CD4-positive, alpha-beta T cell (primary cell): Measurements from ENCODE around the gene NUMA1. TPM values are rescaled to one million over a fixed set of nuclear protein-coding genes. Genes with fewer than 3 reads are reported as not detected.

Experiments
- ATAC-seq: fragments of 200-7000 bp; cut with Tn5 transposase; one replicate; pipeline ENCODE4 v1.10.0; 2022; ENCODE audit warnings: mild to moderate bottlenecking; ENCODE audit not compliant: poor library complexity
- CTCF ChIA-PET: fragments of 350-600 bp; sonication (Branson Sonifier 250); formaldehyde crosslinking; loops from one replicate; lab custom pipeline; 2021; ENCODE audit warnings: antibody characterized with exemption, inconsistent platforms; lab: Charles Lee
- POLR2A ChIA-PET: fragments of 350-600 bp; sonication (Branson Sonifier 250); formaldehyde crosslinking; loops from one replicate; lab custom pipeline; 2021; ENCODE audit warnings: antibody characterized with exemption, inconsistent platforms; lab: Charles Lee
- DNase-seq, 14 experiments: peaks; one replicate each; pipeline ENCODE4 v3.0.0-alpha.2; 2013 to 2020; ENCODE audit warnings: mixed read lengths in 2 of 14
- H3K27ac ChIP-seq, 2 donors: one replicate each; pipeline versions ENCODE4 v1.5.1 to v1.7.0; 2013; ENCODE audit warnings: low read length in 2 of 2, low read depth in 1 of 2, mild to moderate bottlenecking in 1 of 2
- H3K27me3 ChIP-seq, 2 experiments: 1 replicate in 1 of 2; 2 replicates in 1 of 2; pipeline versions ENCODE4 v1.6.1 to v1.7.0; 2013; ENCODE audit warnings: low read length in 2 of 2, control low read depth in 1 of 2, mild to moderate bottlenecking in 1 of 2, moderate library complexity in 1 of 2; ENCODE audit not compliant: insufficient read depth in 2 of 2, control insufficient read depth in 1 of 2
- H3K36me3 ChIP-seq: one replicate; pipeline ENCODE4 v1.6.1; 2013; ENCODE audit warnings: low read length, control low read depth; ENCODE audit not compliant: insufficient read depth
- H3K4me1 ChIP-seq: one replicate; pipeline ENCODE4 v1.6.1; 2013; ENCODE audit warnings: low read length, control low read depth; ENCODE audit not compliant: insufficient read depth
- H3K4me3 ChIP-seq: one replicate; pipeline ENCODE4 v1.5.1; 2013; ENCODE audit warnings: mild to moderate bottlenecking, low read length, moderate library complexity
- H3K9me3 ChIP-seq, 2 experiments: 1 replicate in 1 of 2; 2 replicates in 1 of 2; pipeline versions ENCODE4 v1.6.1 to v1.7.0; 2013; ENCODE audit warnings: low read length in 2 of 2, mild to moderate bottlenecking in 2 of 2, control low read depth in 1 of 2, moderate library complexity in 1 of 2; ENCODE audit not compliant: control insufficient read depth in 1 of 2, insufficient read depth in 1 of 2
- H3K27ac Mint-ChIP-seq: one replicate; pipeline ENCODE4 v1.8.0; 2020; ENCODE audit warnings: mixed read lengths
- H3K27me3 Mint-ChIP-seq: one replicate; pipeline ENCODE4 v1.8.0; 2021; ENCODE audit warnings: mixed read lengths
- H3K36me3 Mint-ChIP-seq: one replicate; pipeline ENCODE4 v1.8.0; 2021; ENCODE audit warnings: low read depth, mixed read lengths
- H3K4me1 Mint-ChIP-seq: one replicate; pipeline ENCODE4 v1.8.0; 2021; ENCODE audit warnings: low read depth, mixed read lengths
- H3K4me3 Mint-ChIP-seq: one replicate; pipeline ENCODE4 v1.8.0; 2020; ENCODE audit warnings: mild to moderate bottlenecking, mixed read lengths
- H3K9me3 Mint-ChIP-seq: one replicate; pipeline ENCODE4 v1.8.0; 2020; ENCODE audit warnings: mixed read lengths
- CTCF ChIP-seq: fragments of 200-600 bp; IDR thresholded peaks from one replicate; pipeline ENCODE4 v1.8.0; 2022; ENCODE audit warnings: antibody characterized with exemption, mild to moderate bottlenecking
- intact Hi-C, 2 experiments: fragments of 100-400 bp; cut with DNase I in 1 of 2; cut with micrococcal nuclease in 1 of 2; formaldehyde crosslinking; loops; one replicate each; pipeline versions ENCODE4 v1.15.1 to v1.9.0; 2023 to 2025; cut with DNase I, micrococcal nuclease
- total RNA-seq, 174 experiments: library from RNA in 2 of 174; stranded (reverse) in 2 of 174; gene quantifications; one replicate each; pipeline ENCODE4 v1.2.3 and lab custom pipeline; 2021 to 2026

The NUMA1 gene
- total RNA-seq, 2 experiments from 2014 or later: 191 to 197 TPM

GRCh38 chr11:72002841-72003775 is 77.2 kb downstream of the NUMA1 start:
- POLR2A ChIA-PET: no interaction called here
- H3K9me3 ChIP-seq: no peaks in the 10 kb centered on the region
- intact Hi-C loops: no loop called here
- ATAC-seq (no peak), DNase-seq (no peak)
- Mint-ChIP-seq H3K9me3 (no peaks in the 10 kb centered on the region), H3K27me3 (no peaks in the 10 kb centered on the region), H3K4me3 (no peak overlapping the region), H3K36me3 (peaks cover 81% of the 10 kb centered on the region), H3K27ac (peak overlapping the region; percentile 72), H3K4me1 (peaks cover 36% of the 10 kb centered on the region)
- no peak for TF ChIP-seq CTCF
- CTCF ChIA-PET: no interaction called here
- no peak overlapping the region for H3K4me3 ChIP-seq
- no peak overlapping the region for H3K27ac ChIP-seq
- peaks cover 25% of the 10 kb centered on the region for H3K4me1 ChIP-seq
- peaks cover 70% of the 10 kb centered on the region for H3K36me3 ChIP-seq
- no peaks in the 10 kb centered on the region for H3K27me3 ChIP-seq

- no peak for TF ChIP-seq CTCF
- H3K36me3 Mint-ChIP-seq: peaks cover 70% of the 10 kb centered on the region
- H3K4me1 Mint-ChIP-seq: peaks cover 39% of the 10 kb centered on the region
- ATAC-seq (no peak), DNase-seq (no peak)
- Histone ChIP-seq H3K27ac (no peak overlapping the region), H3K36me3 (peaks cover 59% of the 10 kb centered on the region), H3K9me3 (no peaks in the 10 kb centered on the region), H3K4me1 (peaks cover 34% of the 10 kb centered on the region), H3K4me3 (no peak overlapping the region), H3K27me3 (no peaks in the 10 kb centered on the region)
- H3K9me3 Mint-ChIP-seq: no peaks in the 10 kb centered on the region
- H3K27me3 Mint-ChIP-seq: no peaks in the 10 kb centered on the region
- ChIA-PET POLR2A (no interaction called here), CTCF (no interaction called here)
- intact Hi-C loops: no loop called here
- H3K27ac Mint-ChIP-seq: peak overlapping the region; percentile 72
- H3K4me3 Mint-ChIP-seq: peak overlapping the region; percentile 39
Measured at GRCh38 chr11:72001834-72002591, 78.3 kb downstream of the NUMA1 start.

- Histone ChIP-seq H3K4me3 (no peak overlapping the region), H3K4me1 (peaks cover 34% of the 10 kb centered on the region), H3K27me3 (no peaks in the 10 kb centered on the region), H3K27ac (no peak overlapping the region), H3K9me3 (no peaks in the 10 kb centered on the region), H3K36me3 (peaks cover 52% of the 10 kb centered on the region)
- H3K27ac Mint-ChIP-seq: peak overlapping the region; percentile 39
- intact Hi-C loops: no loop called here
- peaks cover 63% of the 10 kb centered on the region for H3K36me3 Mint-ChIP-seq
- no peak overlapping the region for H3K4me3 Mint-ChIP-seq
- ChIA-PET POLR2A (interaction anchor here (0.9 kb wide), 1 partner anchor 39 kb away, joined by 3 read pairs; no protein-coding TSS in a partner anchor), CTCF (no interaction called here)
- H3K9me3 Mint-ChIP-seq: no peaks in the 10 kb centered on the region
- TF ChIP-seq CTCF: no peak
- no peak for ATAC-seq
- peaks cover 39% of the 10 kb centered on the region for H3K4me1 Mint-ChIP-seq
- DNase-seq: no peak
- H3K27me3 Mint-ChIP-seq: no peaks in the 10 kb centered on the region
Measured at GRCh38 chr11:72001285-72001684, 79.1 kb downstream of the NUMA1 start.
